Measurements from ENCODE around the gene VPREB3.

VPREB3 gene

DNA sequence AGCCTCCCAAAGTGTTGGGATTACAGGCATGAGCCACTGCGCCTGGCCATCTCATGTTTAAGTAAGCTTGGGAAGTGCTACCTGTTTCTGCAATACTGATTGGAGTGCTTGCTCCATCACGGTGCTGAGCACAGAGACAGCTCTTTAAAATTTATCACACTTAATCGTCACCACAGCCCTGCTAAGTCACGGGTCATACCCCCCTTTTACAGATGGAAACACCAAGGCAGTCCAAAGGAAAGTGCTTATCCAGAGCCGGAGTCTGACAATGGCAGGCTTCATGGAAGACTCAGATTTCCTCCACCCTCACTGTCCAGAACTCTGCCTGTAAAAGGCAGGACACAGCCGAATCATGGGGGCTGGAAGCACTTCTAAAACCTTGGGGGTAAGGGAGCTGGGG lies 5.8 kb upstream of the VPREB3 start:
- Histone ChIP-seq H3K27ac (no peak overlapping the region), H3K4me3 (ENCODE audit: low read depth in 1 of 2, low read length in 1 of 2) (no peak overlapping the region), H3K27me3 (no peaks in the 10 kb centered on the region), H3K36me3 (no peaks in the 10 kb centered on the region), H3K4me1 (ENCODE audit: control insufficient read depth in 1 of 2, insufficient read depth in 1 of 2, low read depth in 1 of 2, low read length in 1 of 2) (peaks cover 18 to 21% of the 10 kb centered on the region in 2 experiments), H3K9me3 (no peaks in the 10 kb centered on the region)
- TF ChIP-seq, protein P1, sequence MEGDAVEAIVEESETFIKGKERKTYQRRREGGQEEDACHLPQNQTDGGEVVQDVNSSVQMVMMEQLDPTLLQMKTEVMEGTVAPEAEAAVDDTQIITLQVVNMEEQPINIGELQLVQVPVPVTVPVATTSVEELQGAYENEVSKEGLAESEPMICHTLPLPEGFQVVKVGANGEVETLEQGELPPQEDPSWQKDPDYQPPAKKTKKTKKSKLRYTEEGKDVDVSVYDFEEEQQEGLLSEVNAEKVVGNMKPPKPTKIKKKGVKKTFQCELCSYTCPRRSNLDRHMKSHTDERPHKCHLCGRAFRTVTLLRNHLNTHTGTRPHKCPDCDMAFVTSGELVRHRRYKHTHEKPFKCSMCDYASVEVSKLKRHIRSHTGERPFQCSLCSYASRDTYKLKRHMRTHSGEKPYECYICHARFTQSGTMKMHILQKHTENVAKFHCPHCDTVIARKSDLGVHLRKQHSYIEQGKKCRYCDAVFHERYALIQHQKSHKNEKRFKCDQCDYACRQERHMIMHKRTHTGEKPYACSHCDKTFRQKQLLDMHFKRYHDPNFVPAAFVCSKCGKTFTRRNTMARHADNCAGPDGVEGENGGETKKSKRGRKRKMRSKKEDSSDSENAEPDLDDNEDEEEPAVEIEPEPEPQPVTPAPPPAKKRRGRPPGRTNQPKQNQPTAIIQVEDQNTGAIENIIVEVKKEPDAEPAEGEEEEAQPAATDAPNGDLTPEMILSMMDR (IDR thresholded peaks at IDR 0.05): no peak

DNA sequence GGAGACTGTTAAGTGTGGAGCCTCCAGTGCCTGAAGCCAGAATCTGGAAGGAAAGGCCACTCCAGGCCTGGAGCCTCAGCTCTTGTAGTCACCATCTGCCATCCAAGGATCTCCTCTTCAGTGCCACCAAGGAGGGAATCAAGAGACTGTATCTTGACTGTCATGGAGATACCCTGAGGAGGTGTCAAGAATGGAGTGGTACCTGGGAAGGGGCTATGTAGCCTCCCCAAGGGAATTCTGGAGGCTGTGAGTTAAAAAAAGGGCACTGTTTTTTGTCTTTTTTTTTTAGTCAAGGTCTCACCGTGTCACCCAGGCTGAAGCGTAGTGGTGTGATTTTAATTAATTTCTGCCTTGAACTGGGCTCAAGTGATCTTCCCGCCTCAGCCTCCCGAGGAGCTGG lies 5.3 kb upstream of the VPREB3 start:
- Histone ChIP-seq H3K4me3 (ENCODE audit: low read depth in 1 of 2, low read length in 1 of 2) (no peak overlapping the region), H3K36me3 (no peaks in the 10 kb centered on the region), H3K27me3 (no peaks in the 10 kb centered on the region), H3K27ac (no peak overlapping the region), H3K9me3 (no peaks in the 10 kb centered on the region), H3K4me1 (ENCODE audit: control insufficient read depth in 1 of 2, insufficient read depth in 1 of 2, low read depth in 1 of 2, low read length in 1 of 2) (peaks cover 18 to 21% of the 10 kb centered on the region in 2 experiments)
- TF ChIP-seq, protein P1 (IDR thresholded peaks at IDR 0.05): no peak

GRCh38 chr22:23756891-23757290 lies 2.7 kb upstream of the VPREB3 start:
- Histone ChIP-seq H3K4me1 (ENCODE audit: control insufficient read depth in 1 of 2, insufficient read depth in 1 of 2, low read depth in 1 of 2, low read length in 1 of 2) (peaks cover 0 to 4% of the 10 kb centered on the region in 2 experiments), H3K27ac (no peak overlapping the region), H3K4me3 (ENCODE audit: low read depth in 1 of 2, low read length in 1 of 2) (no peak overlapping the region), H3K9me3 (no peaks in the 10 kb centered on the region), H3K27me3 (no peaks in the 10 kb centered on the region), H3K36me3 (no peaks in the 10 kb centered on the region)
- TF ChIP-seq, protein P1 (IDR thresholded peaks at IDR 0.05): no peak

- H3K4me1 ChIP-seq (ENCODE audit: control insufficient read depth in 1 of 2, insufficient read depth in 1 of 2, low read depth in 1 of 2, low read length in 1 of 2): peaks cover 5 to 6% of the 10 kb centered on the region in 2 experiments
- TF ChIP-seq, protein P1 (IDR thresholded peaks at IDR 0.05): no peak
- H3K9me3 ChIP-seq: no peaks in the 10 kb centered on the region
- H3K36me3 ChIP-seq: no peaks in the 10 kb centered on the region
- H3K27me3 ChIP-seq: no peaks in the 10 kb centered on the region
- no peak overlapping the region for H3K27ac ChIP-seq
- H3K4me3 ChIP-seq (ENCODE audit: low read depth in 1 of 2, low read length in 1 of 2): no peak overlapping the region
These were observed 1.5 kb upstream of the VPREB3 start for GRCh38 chr22:23755711-23756110.

GRCh38 chr22:23754980-23755636 lies 883 bp upstream of the VPREB3 start:
- Histone ChIP-seq H3K27me3 (no peaks in the 10 kb centered on the region), H3K9me3 (no peaks in the 10 kb centered on the region), H3K27ac (no peak overlapping the region), H3K4me3 (ENCODE audit: low read depth in 1 of 2, low read length in 1 of 2) (no peak overlapping the region), H3K36me3 (no peaks in the 10 kb centered on the region), H3K4me1 (ENCODE audit: control insufficient read depth in 1 of 2, insufficient read depth in 1 of 2, low read depth in 1 of 2, low read length in 1 of 2) (peaks cover 11 to 12% of the 10 kb centered on the region in 2 experiments)
- TF ChIP-seq, protein P1 (IDR thresholded peaks at IDR 0.05): no peak

Data from neutrophil (primary cell).